ENCODE data around the gene SEMA4D. TPM values are rescaled to one million over a fixed set of nuclear protein-coding genes. Genes with fewer than 3 reads are reported as not detected.
A peak's percentile ranks its signal among the peaks of the same experiment; 100 is the strongest.

The SEMA4D gene
- total and polyA plus RNA-seq, 12 donors, result 2.3 to 51.0 (median 20.2) TPM

- no peaks in the 10 kb centered on the region for H3K9me3 ChIP-seq
- no peak overlapping the region for H3K4me3 ChIP-seq
- ATAC-seq, result no peak
- peak overlapping the region in 1 of 10 donors; percentile 76 for H3K27ac ChIP-seq
- WGBS, 2 donors, result 90 to 91% methylated on average over 4 of the region's 4 CpGs
- TF ChIP-seq CTCF (IDR thresholded peaks at IDR 0.05), result no peak
- intact Hi-C loops (cut with DNase I), result loop anchor here in 1 of 10 donors (5.0 kb wide), 1 partner anchor 70 kb away; no protein-coding TSS in a partner anchor
- no peaks in the 10 kb centered on the region for H3K27me3 ChIP-seq
- DNase-seq, result no peak
- no peaks in the 10 kb centered on the region for H3K36me3 ChIP-seq
- H3K4me1 ChIP-seq, result peaks cover 0 to 82% (median 0%) of the 10 kb centered on the region in 9 donors
These were observed 30.7 kb downstream of the SEMA4D start for GRCh38 chr9:89467278-89467625.

- intact Hi-C loops (cut with DNase I), result loop anchor here in 1 of 10 donors (5.0 kb wide), 1 partner anchor 71 kb away; no protein-coding TSS in a partner anchor
- Histone ChIP-seq H3K9me3 (no peaks in the 10 kb centered on the region), H3K27me3 (no peaks in the 10 kb centered on the region), H3K36me3 (no peaks in the 10 kb centered on the region), H3K4me1 (peaks cover 0 to 88% (median 0%) of the 10 kb centered on the region in 9 donors), H3K4me3 (no peak overlapping the region), H3K27ac (peak overlapping the region in 1 of 10 donors; percentile 88)
- no peak for TF ChIP-seq CTCF (IDR thresholded peaks at IDR 0.05)
- 87 to 92% methylated on average over 18 of the region's 18 CpGs for WGBS, 2 donors
- ATAC-seq (no peak), DNase-seq (no peak)
These were observed 31.2 kb downstream of the SEMA4D start for GRCh38 chr9:89466451-89467277.

GRCh38 chr9:89465726-89466308 is 32.1 kb downstream of the SEMA4D start:
- Histone ChIP-seq H3K27ac (peak overlapping the region in 1 of 10 donors; percentile 88), H3K27me3 (no peaks in the 10 kb centered on the region), H3K36me3 (no peaks in the 10 kb centered on the region), H3K4me1 (peaks cover 0 to 89% (median 0%) of the 10 kb centered on the region in 9 donors), H3K4me3 (no peak overlapping the region), H3K9me3 (no peaks in the 10 kb centered on the region)
- TF ChIP-seq CTCF (IDR thresholded peaks at IDR 0.05), result no peak
- ATAC-seq (no peak), DNase-seq (no peak)
- intact Hi-C loops (cut with DNase I), result loop anchor here in 1 of 10 donors (5.0 kb wide), 1 partner anchor 71 kb away; no protein-coding TSS in a partner anchor
- WGBS, 2 donors, result 92 to 95% methylated on average over 10 of the region's 10 CpGs

GRCh38 chr9:89465001-89465451 is 32.9 kb downstream of the SEMA4D start:
- no peak for TF ChIP-seq CTCF (IDR thresholded peaks at IDR 0.05)
- 77 to 85% methylated on average over 7 of the region's 7 CpGs for WGBS, 2 donors
- ATAC-seq (no peak), DNase-seq (no peak)
- intact Hi-C loops (cut with DNase I), result loop anchor here in 1 of 10 donors (5.0 kb wide), 1 partner anchor 72 kb away; no protein-coding TSS in a partner anchor
- no peaks in the 10 kb centered on the region for H3K9me3 ChIP-seq
- peaks cover 0 to 87% (median 0%) of the 10 kb centered on the region in 9 donors for H3K4me1 ChIP-seq
- H3K27ac ChIP-seq, result peak overlapping the region in 1 of 10 donors; percentile 88
- H3K27me3 ChIP-seq, result no peaks in the 10 kb centered on the region
- no peaks in the 10 kb centered on the region for H3K36me3 ChIP-seq
- H3K4me3 ChIP-seq, result no peak overlapping the region

All from heart right ventricle (tissue), 16 donors.